ENCODE data around the gene SHISA9.

The SHISA9 gene

DNA sequence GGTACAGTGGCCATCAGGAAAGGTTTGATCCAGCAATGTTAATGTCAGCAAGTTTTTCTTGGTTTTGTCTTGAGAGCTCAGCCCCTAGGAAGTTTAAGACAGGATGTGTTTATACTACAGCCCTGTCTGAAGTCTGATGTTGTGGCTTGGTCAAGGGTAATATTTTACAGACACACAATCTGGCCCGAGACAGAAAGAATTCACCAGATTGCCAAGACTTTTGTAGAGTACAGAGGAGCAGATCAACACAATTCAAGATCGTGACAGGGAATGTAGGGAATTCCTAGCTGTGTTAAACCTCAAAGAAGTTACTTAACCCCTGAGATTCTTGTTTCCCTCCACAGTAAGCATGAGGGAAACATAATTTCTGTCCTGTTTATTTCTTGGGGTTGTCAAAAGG, 63.1 kb downstream of the SHISA9 start:
- ATAC-seq: no peak
- TF ChIP-seq ZC3H10 (CRISPR knock-in tag; IDR thresholded peaks at IDR 0.05) (no peak), ZFP3 (CRISPR knock-in tag; IDR thresholded peaks at IDR 0.05) (no peak), ARNTL (CRISPR knock-in tag; IDR thresholded peaks at IDR 0.05; ENCODE audit: borderline replicate concordance, low read depth) (no peak), TOX (CRISPR knock-in tag; IDR thresholded peaks at IDR 0.05; ENCODE audit: borderline replicate concordance) (no peak), ESRRG (CRISPR knock-in tag; IDR thresholded peaks at IDR 0.05) (no peak), ZNF8 (CRISPR knock-in tag; IDR thresholded peaks at IDR 0.05) (no peak), TCF4 (CRISPR knock-in tag; IDR thresholded peaks at IDR 0.05; ENCODE audit: borderline replicate concordance) (no peak), CSDC2 (CRISPR knock-in tag; IDR thresholded peaks at IDR 0.05) (no peak), ISL1 (CRISPR knock-in tag; IDR thresholded peaks at IDR 0.05) (no peak), GLIS3 (CRISPR knock-in tag; IDR thresholded peaks at IDR 0.05) (no peak), SNAI2 (CRISPR knock-in tag; IDR thresholded peaks at IDR 0.05) (no peak), ZNF565 (CRISPR knock-in tag; conservative IDR thresholded peaks at IDR 0.05; ENCODE audit: low read depth) (no peak)
- TF ChIP-seq, protein P1, sequence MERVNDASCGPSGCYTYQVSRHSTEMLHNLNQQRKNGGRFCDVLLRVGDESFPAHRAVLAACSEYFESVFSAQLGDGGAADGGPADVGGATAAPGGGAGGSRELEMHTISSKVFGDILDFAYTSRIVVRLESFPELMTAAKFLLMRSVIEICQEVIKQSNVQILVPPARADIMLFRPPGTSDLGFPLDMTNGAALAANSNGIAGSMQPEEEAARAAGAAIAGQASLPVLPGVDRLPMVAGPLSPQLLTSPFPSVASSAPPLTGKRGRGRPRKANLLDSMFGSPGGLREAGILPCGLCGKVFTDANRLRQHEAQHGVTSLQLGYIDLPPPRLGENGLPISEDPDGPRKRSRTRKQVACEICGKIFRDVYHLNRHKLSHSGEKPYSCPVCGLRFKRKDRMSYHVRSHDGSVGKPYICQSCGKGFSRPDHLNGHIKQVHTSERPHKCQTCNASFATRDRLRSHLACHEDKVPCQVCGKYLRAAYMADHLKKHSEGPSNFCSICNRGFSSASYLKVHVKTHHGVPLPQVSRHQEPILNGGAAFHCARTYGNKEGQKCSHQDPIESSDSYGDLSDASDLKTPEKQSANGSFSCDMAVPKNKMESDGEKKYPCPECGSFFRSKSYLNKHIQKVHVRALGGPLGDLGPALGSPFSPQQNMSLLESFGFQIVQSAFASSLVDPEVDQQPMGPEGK (CRISPR knock-in tag; IDR thresholded peaks at IDR 0.05; ENCODE audit: borderline replicate concordance): no peak
- TF ChIP-seq, protein P2, sequence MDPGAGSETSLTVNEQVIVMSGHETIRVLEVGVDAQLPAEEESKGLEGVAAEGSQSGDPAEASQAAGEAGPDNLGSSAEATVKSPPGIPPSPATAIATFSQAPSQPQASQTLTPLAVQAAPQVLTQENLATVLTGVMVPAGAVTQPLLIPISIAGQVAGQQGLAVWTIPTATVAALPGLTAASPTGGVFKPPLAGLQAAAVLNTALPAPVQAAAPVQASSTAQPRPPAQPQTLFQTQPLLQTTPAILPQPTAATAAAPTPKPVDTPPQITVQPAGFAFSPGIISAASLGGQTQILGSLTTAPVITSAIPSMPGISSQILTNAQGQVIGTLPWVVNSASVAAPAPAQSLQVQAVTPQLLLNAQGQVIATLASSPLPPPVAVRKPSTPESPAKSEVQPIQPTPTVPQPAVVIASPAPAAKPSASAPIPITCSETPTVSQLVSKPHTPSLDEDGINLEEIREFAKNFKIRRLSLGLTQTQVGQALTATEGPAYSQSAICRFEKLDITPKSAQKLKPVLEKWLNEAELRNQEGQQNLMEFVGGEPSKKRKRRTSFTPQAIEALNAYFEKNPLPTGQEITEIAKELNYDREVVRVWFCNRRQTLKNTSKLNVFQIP (CRISPR knock-in tag; IDR thresholded peaks at IDR 0.05; ENCODE audit: borderline replicate concordance, low read depth): no peak
- TF ChIP-seq, protein P3, sequence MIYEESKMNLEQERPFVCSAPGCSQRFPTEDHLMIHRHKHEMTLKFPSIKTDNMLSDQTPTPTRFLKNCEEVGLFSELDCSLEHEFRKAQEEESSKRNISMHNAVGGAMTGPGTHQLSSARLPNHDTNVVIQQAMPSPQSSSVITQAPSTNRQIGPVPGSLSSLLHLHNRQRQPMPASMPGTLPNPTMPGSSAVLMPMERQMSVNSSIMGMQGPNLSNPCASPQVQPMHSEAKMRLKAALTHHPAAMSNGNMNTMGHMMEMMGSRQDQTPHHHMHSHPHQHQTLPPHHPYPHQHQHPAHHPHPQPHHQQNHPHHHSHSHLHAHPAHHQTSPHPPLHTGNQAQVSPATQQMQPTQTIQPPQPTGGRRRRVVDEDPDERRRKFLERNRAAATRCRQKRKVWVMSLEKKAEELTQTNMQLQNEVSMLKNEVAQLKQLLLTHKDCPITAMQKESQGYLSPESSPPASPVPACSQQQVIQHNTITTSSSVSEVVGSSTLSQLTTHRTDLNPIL (CRISPR knock-in tag; IDR thresholded peaks at IDR 0.05; ENCODE audit: low read depth): no peak

DNA sequence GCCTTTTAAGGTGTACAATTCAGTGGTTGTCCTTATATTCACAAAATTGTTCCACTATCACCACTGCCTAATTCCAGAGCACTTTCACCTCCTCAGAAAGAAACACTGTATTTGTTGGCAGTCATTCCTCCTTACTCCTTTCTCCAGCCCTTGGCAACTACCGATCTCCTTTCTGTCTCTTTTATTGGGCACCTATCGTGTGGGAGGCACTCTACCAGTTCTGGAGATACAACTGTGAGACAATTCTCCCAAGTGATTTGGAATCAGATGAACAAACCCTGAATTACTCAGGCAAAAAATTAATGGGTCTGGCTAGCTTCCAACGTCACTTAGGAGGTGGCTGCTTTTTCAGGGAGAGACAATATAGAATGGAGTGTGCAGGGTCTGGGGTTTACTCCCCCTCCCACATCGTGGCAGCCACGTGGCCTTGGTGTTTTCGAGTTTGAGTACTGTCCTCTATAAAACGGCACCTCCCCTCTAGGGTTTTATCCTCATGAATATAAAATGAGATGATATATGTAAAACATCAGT, 63.9 kb downstream of the SHISA9 start:
- TF ChIP-seq, protein P4, sequence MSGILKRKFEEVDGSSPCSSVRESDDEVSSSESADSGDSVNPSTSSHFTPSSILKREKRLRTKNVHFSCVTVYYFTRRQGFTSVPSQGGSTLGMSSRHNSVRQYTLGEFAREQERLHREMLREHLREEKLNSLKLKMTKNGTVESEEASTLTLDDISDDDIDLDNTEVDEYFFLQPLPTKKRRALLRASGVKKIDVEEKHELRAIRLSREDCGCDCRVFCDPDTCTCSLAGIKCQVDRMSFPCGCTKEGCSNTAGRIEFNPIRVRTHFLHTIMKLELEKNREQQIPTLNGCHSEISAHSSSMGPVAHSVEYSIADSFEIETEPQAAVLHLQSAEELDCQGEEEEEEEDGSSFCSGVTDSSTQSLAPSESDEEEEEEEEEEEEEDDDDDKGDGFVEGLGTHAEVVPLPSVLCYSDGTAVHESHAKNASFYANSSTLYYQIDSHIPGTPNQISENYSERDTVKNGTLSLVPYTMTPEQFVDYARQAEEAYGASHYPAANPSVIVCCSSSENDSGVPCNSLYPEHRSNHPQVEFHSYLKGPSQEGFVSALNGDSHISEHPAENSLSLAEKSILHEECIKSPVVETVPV (CRISPR knock-in tag; IDR thresholded peaks at IDR 0.05): no peak
- TF ChIP-seq ISL1 (CRISPR knock-in tag; IDR thresholded peaks at IDR 0.05) (no peak), ZFP30 (CRISPR knock-in tag; IDR thresholded peaks at IDR 0.05) (no peak), TCF4 (CRISPR knock-in tag; IDR thresholded peaks at IDR 0.05; ENCODE audit: borderline replicate concordance) (no peak), TOX (CRISPR knock-in tag; IDR thresholded peaks at IDR 0.05; ENCODE audit: borderline replicate concordance) (no peak), BACH2 (CRISPR knock-in tag; IDR thresholded peaks at IDR 0.05; ENCODE audit: borderline replicate concordance) (no peak), ZNF8 (CRISPR knock-in tag; IDR thresholded peaks at IDR 0.05) (no peak), PPARA (CRISPR knock-in tag; IDR thresholded peaks at IDR 0.05; ENCODE audit: borderline replicate concordance) (no peak), ZC3H10 (CRISPR knock-in tag; IDR thresholded peaks at IDR 0.05) (no peak), GLIS3 (CRISPR knock-in tag; IDR thresholded peaks at IDR 0.05) (no peak), ZFP3 (CRISPR knock-in tag; IDR thresholded peaks at IDR 0.05) (no peak), ARNTL (CRISPR knock-in tag; IDR thresholded peaks at IDR 0.05; ENCODE audit: borderline replicate concordance, low read depth) (no peak), ZNF565 (CRISPR knock-in tag; conservative IDR thresholded peaks at IDR 0.05; ENCODE audit: low read depth) (no peak), RARB (CRISPR knock-in tag; IDR thresholded peaks at IDR 0.05) (no peak), ZNF70 (CRISPR knock-in tag; IDR thresholded peaks at IDR 0.05) (no peak)
- TF ChIP-seq, protein P3 (CRISPR knock-in tag; IDR thresholded peaks at IDR 0.05; ENCODE audit: low read depth): no peak
- no peak for ATAC-seq

DNA sequence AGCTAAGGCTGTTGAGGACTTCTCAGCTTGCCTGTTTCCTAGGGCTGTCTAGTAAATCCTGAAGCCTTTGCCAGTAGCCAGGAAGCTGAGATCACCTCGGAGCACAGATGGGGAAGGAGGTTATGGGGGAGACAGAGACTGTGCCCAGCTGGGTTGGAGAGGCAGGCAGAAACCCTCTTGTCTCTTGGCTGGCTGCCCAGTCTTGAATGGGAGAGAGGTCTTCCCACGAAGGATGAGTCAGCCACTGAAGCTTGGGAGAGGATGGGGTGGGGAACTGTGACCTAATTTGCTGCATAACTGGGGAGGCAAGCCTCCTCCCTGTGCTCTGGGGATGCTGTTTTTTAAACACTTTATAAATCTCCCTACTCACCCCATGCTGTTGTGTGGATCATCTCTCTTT, 69.8 kb downstream of the SHISA9 start:
- no peak for ATAC-seq
- TF ChIP-seq, protein P3 (CRISPR knock-in tag; IDR thresholded peaks at IDR 0.05; ENCODE audit: low read depth): no peak
- no peak for TF ChIP-seq TOX (CRISPR knock-in tag; IDR thresholded peaks at IDR 0.05; ENCODE audit: borderline replicate concordance)
- TF ChIP-seq, protein P5, sequence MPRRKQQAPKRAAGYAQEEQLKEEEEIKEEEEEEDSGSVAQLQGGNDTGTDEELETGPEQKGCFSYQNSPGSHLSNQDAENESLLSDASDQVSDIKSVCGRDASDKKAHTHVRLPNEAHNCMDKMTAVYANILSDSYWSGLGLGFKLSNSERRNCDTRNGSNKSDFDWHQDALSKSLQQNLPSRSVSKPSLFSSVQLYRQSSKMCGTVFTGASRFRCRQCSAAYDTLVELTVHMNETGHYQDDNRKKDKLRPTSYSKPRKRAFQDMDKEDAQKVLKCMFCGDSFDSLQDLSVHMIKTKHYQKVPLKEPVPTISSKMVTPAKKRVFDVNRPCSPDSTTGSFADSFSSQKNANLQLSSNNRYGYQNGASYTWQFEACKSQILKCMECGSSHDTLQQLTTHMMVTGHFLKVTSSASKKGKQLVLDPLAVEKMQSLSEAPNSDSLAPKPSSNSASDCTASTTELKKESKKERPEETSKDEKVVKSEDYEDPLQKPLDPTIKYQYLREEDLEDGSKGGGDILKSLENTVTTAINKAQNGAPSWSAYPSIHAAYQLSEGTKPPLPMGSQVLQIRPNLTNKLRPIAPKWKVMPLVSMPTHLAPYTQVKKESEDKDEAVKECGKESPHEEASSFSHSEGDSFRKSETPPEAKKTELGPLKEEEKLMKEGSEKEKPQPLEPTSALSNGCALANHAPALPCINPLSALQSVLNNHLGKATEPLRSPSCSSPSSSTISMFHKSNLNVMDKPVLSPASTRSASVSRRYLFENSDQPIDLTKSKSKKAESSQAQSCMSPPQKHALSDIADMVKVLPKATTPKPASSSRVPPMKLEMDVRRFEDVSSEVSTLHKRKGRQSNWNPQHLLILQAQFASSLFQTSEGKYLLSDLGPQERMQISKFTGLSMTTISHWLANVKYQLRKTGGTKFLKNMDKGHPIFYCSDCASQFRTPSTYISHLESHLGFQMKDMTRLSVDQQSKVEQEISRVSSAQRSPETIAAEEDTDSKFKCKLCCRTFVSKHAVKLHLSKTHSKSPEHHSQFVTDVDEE (CRISPR knock-in tag; IDR thresholded peaks at IDR 0.05): no peak
- TF ChIP-seq ESRRG (CRISPR knock-in tag; IDR thresholded peaks at IDR 0.05): no peak
- TF ChIP-seq ZNF8 (CRISPR knock-in tag; IDR thresholded peaks at IDR 0.05): no peak
- TF ChIP-seq, protein P2 (CRISPR knock-in tag; IDR thresholded peaks at IDR 0.05; ENCODE audit: borderline replicate concordance, low read depth): no peak
- TF ChIP-seq ARNTL (CRISPR knock-in tag; IDR thresholded peaks at IDR 0.05; ENCODE audit: borderline replicate concordance, low read depth): no peak
